ENCODE measurements around the gene GLB1L2.

GLB1L2 gene

DNA sequence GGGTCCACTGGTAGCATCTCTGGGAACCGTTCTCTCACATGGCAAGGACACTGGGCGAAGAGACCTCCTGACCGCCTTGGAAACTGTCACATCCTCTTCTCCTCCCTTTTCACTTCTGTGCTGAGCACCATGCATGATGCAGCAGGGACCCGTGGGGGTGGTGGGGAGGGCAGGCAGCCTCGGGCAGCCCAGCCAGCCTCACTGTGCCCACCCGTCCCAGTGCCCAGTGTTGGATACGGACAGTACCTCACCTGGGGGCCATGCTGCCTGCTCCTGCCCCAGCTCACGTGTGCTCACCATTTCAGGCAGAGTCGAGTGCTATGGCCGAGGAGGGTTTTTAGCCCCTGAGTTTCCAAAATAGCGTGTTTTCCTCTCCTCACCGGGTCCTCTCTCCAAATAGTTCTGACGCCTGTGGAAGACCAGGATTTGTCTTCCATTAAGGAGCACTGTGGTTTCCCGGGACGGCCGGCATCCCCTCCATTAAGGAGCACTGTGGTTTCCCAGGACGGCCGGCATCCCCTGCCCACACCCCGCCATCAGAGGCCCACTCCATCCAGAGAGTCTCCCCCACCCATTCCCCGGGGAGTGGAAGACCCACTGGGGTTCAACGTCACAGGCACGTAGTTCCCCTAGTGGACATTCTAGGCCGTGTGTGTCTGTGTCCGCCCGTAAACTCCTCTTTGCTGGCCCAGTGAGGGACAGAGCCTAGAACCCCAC is 57.8 kb downstream of the GLB1L2 start:
- DNase-seq, result no peak

DNA sequence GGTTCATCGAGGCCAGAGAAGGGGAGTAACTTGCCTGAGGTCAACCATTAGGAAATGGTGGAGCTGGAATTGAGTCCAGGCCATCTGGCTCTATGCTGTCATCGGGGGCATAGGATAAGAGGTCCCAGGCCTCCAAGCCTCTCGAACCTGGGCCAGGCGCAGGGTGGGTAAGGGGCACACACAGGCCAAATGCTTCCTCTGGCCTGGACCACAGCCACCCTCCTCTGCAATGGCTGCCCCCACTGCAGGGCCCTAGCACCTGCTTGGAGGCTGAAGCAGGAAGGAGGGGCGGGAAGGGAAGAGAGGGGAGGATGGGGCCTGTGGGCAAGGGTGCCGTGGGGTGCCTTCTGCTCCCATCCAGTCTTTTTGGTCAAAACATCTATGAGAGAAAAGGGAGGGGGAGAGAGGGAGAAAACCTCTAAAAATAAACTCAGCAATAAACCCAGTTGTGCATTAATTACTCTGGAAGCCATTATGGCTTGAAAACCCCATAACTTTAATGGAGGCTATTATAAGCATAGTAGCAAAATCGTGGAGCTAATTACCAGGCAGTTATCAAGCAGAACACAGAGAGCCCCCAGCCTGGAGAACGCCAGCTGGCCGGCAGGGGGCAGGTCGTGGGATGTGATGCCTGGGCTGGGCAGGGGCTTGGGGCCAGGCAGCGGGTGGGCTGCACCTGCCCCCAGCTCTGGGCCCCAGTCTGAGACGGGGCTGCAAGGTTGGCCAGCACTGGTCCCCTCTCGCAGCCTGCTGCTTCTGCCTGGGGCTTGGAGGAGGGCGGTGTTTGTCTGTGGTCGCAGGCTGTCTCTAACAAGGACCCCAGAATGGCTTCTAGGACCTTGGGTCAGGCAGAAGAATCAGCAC is 59.1 kb downstream of the GLB1L2 start:
- no peak for DNase-seq

- no peak for DNase-seq
Observed at GRCh38 chr11:134391656-134392055, 59.9 kb downstream of the GLB1L2 start.

GRCh38 chr11:134392953-134393615 is 61.3 kb downstream of the GLB1L2 start:
- no peak for DNase-seq

- no peak for DNase-seq
Observed at GRCh38 chr11:134393638-134394037, 61.9 kb downstream of the GLB1L2 start.

DNA sequence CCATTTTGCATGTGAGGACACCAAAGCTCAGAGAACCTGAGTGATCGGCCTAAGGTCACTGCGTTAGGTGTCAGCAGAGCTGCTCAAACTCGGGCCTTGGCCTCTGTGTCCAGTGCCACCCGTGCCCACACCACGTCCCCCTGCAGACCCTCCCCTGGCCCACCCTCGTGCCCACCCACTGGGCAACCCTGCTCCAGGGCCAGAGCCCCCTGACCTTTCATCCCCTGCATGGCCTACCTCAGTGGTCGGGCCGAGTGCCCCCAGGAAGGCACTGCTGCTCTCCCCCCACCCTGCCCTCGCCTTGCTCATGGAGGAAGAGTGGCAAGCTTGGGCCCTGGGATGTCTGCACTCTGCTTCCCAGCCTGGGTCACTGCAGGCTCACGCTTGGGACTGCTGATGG is 62.5 kb downstream of the GLB1L2 start:
- no peak for DNase-seq

GRCh38 chr11:134395002-134395401 is 63.2 kb downstream of the GLB1L2 start:
- no peak for DNase-seq

GRCh38 chr11:134397304-134398078 is 65.7 kb downstream of the GLB1L2 start:
- DNase-seq, result no peak

GRCh38 chr11:134398079-134398444 is 66.3 kb downstream of the GLB1L2 start:
- no peak for DNase-seq

GRCh38 chr11:134398644-134399292 is 67.0 kb downstream of the GLB1L2 start:
- DNase-seq, result no peak

DNA sequence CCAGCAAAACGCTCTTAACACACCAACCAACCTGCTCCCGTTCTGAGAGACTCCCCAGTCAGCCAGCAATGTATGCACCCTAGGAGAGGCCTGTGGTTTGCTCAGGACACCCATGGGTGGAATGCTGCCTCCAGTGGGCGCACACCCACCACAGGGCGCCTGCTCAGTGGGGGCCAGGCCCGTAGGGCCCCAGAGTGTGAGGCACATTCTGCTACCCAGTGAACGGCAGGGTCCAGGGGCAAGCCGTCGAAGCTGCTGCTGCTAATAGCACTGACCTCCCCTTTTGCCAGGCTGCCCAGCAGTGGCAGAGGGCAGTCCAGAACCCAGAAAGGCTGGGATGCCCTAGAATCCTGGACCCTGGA is 67.5 kb downstream of the GLB1L2 start:
- no peak for DNase-seq

GRCh38 chr11:134399996-134400395 is 68.2 kb downstream of the GLB1L2 start:
- DNase-seq, result no peak

DNA sequence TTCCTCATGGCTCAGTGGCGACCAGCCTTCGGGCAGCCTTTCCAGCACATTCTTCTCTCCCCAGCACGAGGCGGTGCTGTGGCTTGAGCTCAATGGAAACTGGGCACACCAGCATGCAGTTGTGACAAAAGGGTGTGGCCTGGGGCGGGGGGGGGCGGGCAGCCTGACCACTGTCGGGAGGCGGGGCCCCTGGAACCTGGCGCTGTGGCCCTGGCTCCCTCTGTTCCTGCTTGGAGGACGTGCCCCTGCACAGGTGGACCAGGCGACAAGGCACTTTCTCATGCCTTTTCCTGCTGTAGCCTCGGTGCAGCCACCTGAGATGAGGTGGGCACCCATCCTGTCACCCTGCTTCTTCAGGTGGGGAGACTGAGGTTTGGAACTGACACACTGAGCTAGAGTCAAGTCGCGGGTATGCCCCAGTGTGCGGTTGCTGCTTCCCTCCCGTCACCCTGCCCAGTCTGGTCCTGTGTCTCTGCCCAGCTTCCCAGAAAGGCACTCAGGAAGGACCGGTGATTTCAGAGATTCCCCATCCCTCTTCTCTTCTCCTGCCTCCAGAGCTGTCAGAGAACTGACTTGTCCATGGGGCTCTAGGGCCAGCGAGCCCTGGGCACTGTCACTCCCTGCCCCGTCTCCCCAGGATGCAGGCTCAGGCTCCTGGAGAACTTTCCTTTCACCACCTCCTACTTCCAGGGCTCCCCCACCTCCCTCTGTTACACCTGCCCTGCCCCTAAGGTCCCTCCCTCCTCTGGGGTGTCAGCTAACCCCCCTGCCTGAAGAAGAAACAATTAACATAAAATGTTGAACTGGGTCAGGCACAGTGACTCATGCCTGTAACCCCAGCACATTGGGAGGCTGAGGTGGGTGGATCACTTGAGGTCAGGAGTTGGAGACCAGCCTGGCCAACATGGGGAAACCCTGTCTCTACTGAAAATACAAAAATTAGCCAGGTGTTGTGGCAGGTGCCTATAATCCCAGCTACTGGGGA is 70.3 kb downstream of the GLB1L2 start:
- no peak for DNase-seq

GRCh38 chr11:134402910-134403309 is 71.1 kb downstream of the GLB1L2 start:
- DNase-seq, result no peak

DNA sequence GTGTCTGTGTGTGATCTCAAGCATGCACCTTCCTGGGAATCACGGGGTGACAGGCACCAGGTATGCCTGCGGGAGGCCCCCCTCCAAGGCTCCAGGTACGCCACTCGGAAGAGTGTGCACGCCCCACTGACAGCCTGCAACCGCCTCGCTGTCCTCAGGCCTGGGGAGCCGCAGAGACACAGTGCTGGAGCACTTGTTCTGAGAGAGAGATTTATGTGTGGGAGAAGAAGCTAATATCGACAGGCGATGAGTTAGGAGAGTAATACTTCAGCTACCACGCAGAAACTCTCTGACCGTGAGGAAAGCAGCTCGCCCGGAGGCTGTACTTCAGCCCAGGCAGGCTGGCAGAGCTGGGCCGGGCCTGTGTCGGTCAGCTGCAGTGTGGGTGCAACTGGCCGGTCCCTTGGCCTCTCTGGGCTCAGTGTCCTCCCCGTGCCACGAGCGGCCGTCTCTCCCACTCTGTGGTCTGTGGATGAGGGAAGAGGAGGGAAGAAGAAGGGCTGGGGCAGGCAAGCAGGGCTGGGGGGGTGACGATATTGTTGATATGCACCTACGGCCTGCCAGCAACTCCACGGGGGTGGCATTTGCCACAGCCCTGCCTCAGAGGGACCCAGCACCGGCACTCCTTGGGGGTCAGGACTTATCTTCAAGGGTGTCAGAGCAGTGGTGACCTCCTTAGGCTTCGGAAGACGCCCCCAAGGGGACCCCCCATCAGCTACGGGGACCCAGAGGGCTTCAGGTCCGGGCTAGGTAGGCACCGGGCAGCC is 73.0 kb downstream of the GLB1L2 start:
- no peak for DNase-seq

DNA sequence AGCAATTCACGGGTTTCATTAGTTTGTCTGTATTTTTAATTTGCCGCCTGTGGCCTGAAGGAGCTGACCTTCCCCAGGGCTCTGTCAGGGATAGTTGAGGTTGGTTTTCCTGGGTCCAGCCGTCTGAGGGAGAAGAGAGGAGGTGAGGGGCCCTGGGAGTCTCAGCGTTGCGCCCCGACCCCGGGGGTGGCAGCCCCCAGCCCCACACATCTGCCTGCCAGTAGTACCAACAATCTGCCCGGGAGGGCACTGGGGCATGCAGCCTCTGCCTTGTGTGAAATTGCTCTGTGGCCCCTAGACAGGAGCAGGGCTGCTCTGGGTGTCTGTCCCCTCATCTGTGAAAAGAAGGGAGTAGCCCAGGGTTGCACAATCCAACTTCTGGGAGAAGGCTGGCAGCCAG is 73.6 kb downstream of the GLB1L2 start:
- DNase-seq, result no peak

DNA sequence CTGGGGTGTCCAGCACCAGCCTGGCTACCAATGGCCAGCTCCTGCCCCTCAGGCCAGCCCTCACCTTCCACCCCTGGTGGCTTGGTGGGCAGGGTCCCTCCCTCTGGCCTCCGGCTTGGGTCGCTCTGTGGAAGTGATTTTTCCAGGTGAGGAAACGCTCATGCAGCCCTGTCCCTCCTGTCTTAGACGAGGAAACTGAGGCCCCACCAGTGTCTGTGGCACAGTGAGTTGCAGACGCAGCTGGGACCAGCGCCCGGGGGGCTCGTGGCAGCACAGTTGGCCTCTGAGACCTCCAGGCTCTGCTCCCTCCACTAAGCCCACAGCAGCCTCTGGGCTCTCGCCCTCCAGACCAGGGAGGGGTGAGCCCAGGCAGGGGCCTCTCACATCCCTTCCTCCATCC is 74.1 kb downstream of the GLB1L2 start:
- DNase-seq, result no peak

DNA sequence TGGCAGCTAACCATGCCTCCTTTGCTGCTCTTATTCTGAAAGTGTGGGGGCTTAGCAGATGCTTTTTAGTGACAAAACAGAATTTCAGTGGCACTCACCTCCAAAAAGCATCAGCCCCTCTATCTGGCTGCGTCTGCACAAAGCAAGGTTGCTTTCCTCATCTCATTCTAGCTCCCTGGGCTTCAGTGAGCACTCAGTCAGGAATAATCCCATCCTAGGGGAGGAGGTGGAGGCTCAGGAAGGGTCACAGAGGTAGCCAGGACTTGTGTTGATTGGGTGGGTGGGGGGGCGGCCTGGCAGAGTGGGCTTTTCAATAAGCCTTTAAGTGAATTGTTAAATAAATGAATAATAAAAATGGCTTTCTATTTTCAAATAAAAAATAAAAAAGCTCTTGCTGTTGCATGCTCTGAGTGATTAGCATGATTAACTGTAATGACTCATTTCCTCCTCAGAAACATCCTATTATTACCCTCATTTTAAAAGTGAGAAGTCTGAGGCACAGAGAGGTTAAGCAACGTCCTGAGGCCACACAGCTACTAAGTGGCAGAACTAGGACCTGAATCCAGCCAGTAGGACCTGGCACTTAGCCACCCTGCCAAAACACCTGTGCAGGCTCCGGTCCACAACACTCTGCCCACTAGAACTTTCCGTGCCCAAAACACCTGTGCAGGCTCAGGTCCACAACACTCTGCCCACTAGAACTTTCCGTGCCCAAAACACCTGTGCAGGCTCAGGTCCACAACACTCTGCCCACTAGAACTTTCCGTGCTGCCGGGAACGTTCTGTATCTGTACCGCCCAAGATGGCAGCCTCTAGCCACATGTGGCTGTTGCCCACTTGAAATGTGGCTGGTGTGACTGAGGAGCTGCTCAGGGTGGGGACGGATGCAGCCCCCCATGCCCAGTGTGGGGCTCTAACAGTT is 74.7 kb downstream of the GLB1L2 start:
- DNase-seq, result no peak

- DNase-seq, result no peak
Observed at GRCh38 chr11:134407321-134407828, 75.6 kb downstream of the GLB1L2 start.
